ENCODE results near the gene NDUFAF5.

NDUFAF5 gene

GRCh38 chr20:13865791-13866351 is 81.0 kb downstream of the NDUFAF5 start:
- DNase-seq: no peak
- Histone ChIP-seq H3K9me3 (no peaks in the 10 kb centered on the region), H3K36me3 (no peaks in the 10 kb centered on the region), H3K4me3 (no peak overlapping the region), H3K27ac (peak overlapping the region; percentile 76 to 81), H3K4me1 (peaks cover 0 to 58% (median 43%) of the 10 kb centered on the region in 4 donors), H3K27me3 (no peaks in the 10 kb centered on the region)
- TF ChIP-seq CTCF (IDR thresholded peaks at IDR 0.05): no peak
- intact Hi-C loops (cut with DNase I; ENCODE audit: low total_unique reads): loop anchor here (10.0 kb wide), 1 partner anchor 69 kb away; no protein-coding TSS in a partner anchor

- TF ChIP-seq CTCF (IDR thresholded peaks at IDR 0.05): no peak
- no peaks in the 10 kb centered on the region for H3K27me3 ChIP-seq
- H3K4me1 ChIP-seq: peaks cover 0 to 58% (median 43%) of the 10 kb centered on the region in 4 donors
- peak overlapping the region; percentile 76 to 81 for H3K27ac ChIP-seq
- H3K36me3 ChIP-seq: no peaks in the 10 kb centered on the region
- no peaks in the 10 kb centered on the region for H3K9me3 ChIP-seq
- peak; percentile 63 to 87 for DNase-seq
- no peak overlapping the region for H3K4me3 ChIP-seq
- intact Hi-C loops (cut with DNase I; ENCODE audit: low total_unique reads): loop anchor here (10.0 kb wide), 1 partner anchor 66 kb away; no protein-coding TSS in a partner anchor
These were observed 83.5 kb downstream of the NDUFAF5 start for GRCh38 chr20:13868331-13868730.

DNA sequence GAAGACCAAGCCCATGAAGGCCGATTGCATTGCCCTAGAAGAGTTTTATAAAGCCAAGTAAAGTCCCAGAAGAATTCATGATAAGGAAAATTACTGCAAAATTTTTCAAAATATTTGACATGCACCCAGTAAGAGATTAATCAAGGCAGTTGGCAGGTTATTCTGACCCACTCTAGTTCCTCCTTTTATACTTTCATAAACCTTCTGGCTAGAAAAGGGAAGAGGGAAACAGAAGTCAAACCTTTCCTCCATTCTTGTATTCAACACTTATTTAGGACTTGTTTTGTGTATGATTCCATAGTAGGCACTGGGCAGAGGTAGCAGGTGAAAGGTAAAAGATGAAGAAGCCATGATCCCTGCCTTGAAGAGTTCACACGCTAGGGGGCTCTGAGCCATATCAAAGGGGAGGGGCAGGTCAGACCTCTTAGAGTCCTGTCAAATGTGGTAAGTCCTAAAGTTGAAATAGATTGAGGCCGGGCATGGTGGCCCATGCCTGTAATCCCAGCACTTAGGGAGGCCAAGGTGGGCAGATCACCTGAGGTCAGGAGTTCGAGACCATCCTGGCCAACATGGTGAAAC is 85.4 kb downstream of the NDUFAF5 start:
- no peaks in the 10 kb centered on the region for H3K9me3 ChIP-seq
- H3K27ac ChIP-seq: peak overlapping the region; percentile 36 to 76
- no peak overlapping the region for H3K4me3 ChIP-seq
- peaks cover 0 to 72% (median 42%) of the 10 kb centered on the region in 4 donors for H3K4me1 ChIP-seq
- intact Hi-C loops (cut with DNase I; ENCODE audit: low total_unique reads): no loop called here
- no peaks in the 10 kb centered on the region for H3K27me3 ChIP-seq
- DNase-seq: no peak
- no peak for TF ChIP-seq CTCF (IDR thresholded peaks at IDR 0.05)
- no peaks in the 10 kb centered on the region for H3K36me3 ChIP-seq
